Tibial nerve (tissue), 4 donors: ENCODE data around the gene TIMELESS.

Source experiments
- CTCF ChIP-seq, 5 experiments: fragments of 200-600 bp in 3 of 5; fragments of 450-650 bp in 2 of 5; sonication (generic) in 3 of 5; IDR thresholded peaks; one replicate each; pipeline ENCODE4 v1.5.1; 2016 to 2019; ENCODE audit warnings: antibody characterized with exemption in 5 of 5, mild to moderate bottlenecking in 3 of 5, moderate library complexity in 2 of 5
- EP300 ChIP-seq, 2 donors: sonication (generic); formaldehyde crosslinking; IDR thresholded peaks; one replicate each; pipeline ENCODE4 v1.6.1; 2017; ENCODE audit warnings: antibody characterized with exemption in 2 of 2, mild to moderate bottlenecking in 1 of 2
- POLR2A ChIP-seq, 2 donors: fragments of 450-650 bp; IDR thresholded peaks; one replicate each; pipeline ENCODE4 v1.6.1; 2017; ENCODE audit warnings: antibody characterized with exemption in 2 of 2, mild to moderate bottlenecking in 2 of 2, moderate library complexity in 2 of 2

GRCh38 chr12:56425940-56426438 lies 23.2 kb downstream of the TIMELESS start:
- TF ChIP-seq CTCF (IDR thresholded peaks at IDR 0.05) (no peak), POLR2A (IDR thresholded peaks at IDR 0.05) (no peak), EP300 (IDR thresholded peaks at IDR 0.05) (no peak)
